Neural cell (in vitro differentiated cells): ENCODE measurements around the gene CCDC69. TPM values are rescaled to one million over a fixed set of nuclear protein-coding genes. Genes with fewer than 3 reads are reported as not detected.

Experiments used
- H2AFZ ChIP-seq: fragments of 200-600, 300-800 bp; sonication (generic), shearing (Covaris generic); 2 replicates; pipeline ENCODE4 v1.6.0; 2014; ENCODE audit warnings: low read depth, mild to moderate bottlenecking, antibody characterized with exemption, low read length, moderate library complexity
- H3F3A ChIP-seq: fragments of 200-600 bp; shearing (Covaris generic); 2 replicates; pipeline ENCODE4 v1.6.1; 2016; ENCODE audit warnings: mild to moderate bottlenecking, moderate library complexity, mixed read lengths, antibody characterized with exemption, low read length; ENCODE audit not compliant: insufficient read depth, poor library complexity, severe bottlenecking
- H3K27ac ChIP-seq: fragments of 200-600, 300-800 bp; sonication (generic), shearing (Covaris generic); 2 replicates; pipeline ENCODE4 v1.5.1; 2014; ENCODE audit warnings: mild to moderate bottlenecking, low read length, moderate library complexity
- H3K27me3 ChIP-seq: fragments of 300-800, 200-600 bp; sonication (generic), shearing (Covaris generic); 2 replicates; pipeline ENCODE4 v1.6.0; 2014; ENCODE audit warnings: mild to moderate bottlenecking, low read depth, low read length, moderate library complexity; ENCODE audit not compliant: insufficient read depth
- H3K36me3 ChIP-seq: fragments of 300-800, 200-600 bp; sonication (generic), shearing (Covaris generic); 2 replicates; pipeline ENCODE4 v1.5.1; 2014; ENCODE audit warnings: mild to moderate bottlenecking, antibody characterized with exemption, low read length, moderate library complexity; ENCODE audit not compliant: insufficient read depth
- H3K4me2 ChIP-seq: fragments of 300-800, 200-600 bp; sonication (generic), shearing (Covaris generic); 2 replicates; pipeline ENCODE4 v1.6.0; 2014; ENCODE audit warnings: mild to moderate bottlenecking, low read length
- H3K4me3 ChIP-seq: fragments of 300-800, 200-600 bp; sonication (generic), shearing (Covaris generic); 2 replicates; pipeline ENCODE4 v1.5.1; 2014; ENCODE audit warnings: mild to moderate bottlenecking, low read length, moderate library complexity
- H3K79me2 ChIP-seq: fragments of 200-600 bp; shearing (Covaris generic); replicated peaks from 2 replicates; pipeline ENCODE4 v1.6.0; 2014; ENCODE audit warnings: mild to moderate bottlenecking, low read length, moderate library complexity; ENCODE audit not compliant: insufficient read depth
- H3K9ac ChIP-seq: fragments of 300-800, 200-600 bp; sonication (generic), shearing (Covaris generic); 2 replicates; pipeline ENCODE4 v1.6.1; 2016; ENCODE audit warnings: mild to moderate bottlenecking, low read length, mixed read lengths
- H3K9me2 ChIP-seq: fragments of 200-600 bp; shearing (Covaris generic); 2 replicates; pipeline ENCODE4 v1.6.1; 2016; ENCODE audit warnings: mild to moderate bottlenecking, low read length, mixed read lengths; ENCODE audit not compliant: insufficient read depth
- H3K9me3 ChIP-seq: fragments of 200-600, 300-800 bp; sonication (generic), shearing (Covaris generic); 2 replicates; pipeline ENCODE4 v1.6.1; 2016; ENCODE audit warnings: mild to moderate bottlenecking, mixed run types, low read length, moderate library complexity, mixed read lengths
- H4K20me1 ChIP-seq: fragments of 200-600 bp; shearing (Covaris generic); 2 replicates; pipeline ENCODE4 v1.6.1; 2016; ENCODE audit warnings: mild to moderate bottlenecking, mixed run types; ENCODE audit not compliant: insufficient read depth
- CTCF ChIP-seq: fragments of 450-650 bp; IDR thresholded peaks from 2 replicates; pipeline ENCODE4 v1.5.1; 2014; ENCODE audit warnings: antibody characterized with exemption, mild to moderate bottlenecking, moderate library complexity; ENCODE audit not compliant: poor library complexity, severe bottlenecking
- EP300 ChIP-seq: fragments of 450-650 bp; conservative IDR thresholded peaks from 2 replicates; pipeline ENCODE4 v1.6.1; 2014; ENCODE audit warnings: antibody characterized with exemption, mild to moderate bottlenecking, moderate library complexity; ENCODE audit not compliant: poor library complexity, severe bottlenecking
- EZH2 ChIP-seq: fragments of 200-600, 300-800 bp; shearing (Covaris generic), sonication (generic); IDR thresholded peaks from 2 replicates; pipeline ENCODE4 v1.6.1; 2014; ENCODE audit warnings: antibody characterized with exemption, low read length, borderline replicate concordance, mild to moderate bottlenecking; ENCODE audit not compliant: insufficient read depth, poor library complexity, severe bottlenecking
- MXI1 ChIP-seq: fragments of 450-650 bp; conservative IDR thresholded peaks from 2 replicates; pipeline ENCODE4 v1.6.1; 2014; ENCODE audit warnings: antibody characterized with exemption, mild to moderate bottlenecking; ENCODE audit not compliant: poor library complexity, severe bottlenecking
- POLR2AphosphoS5 ChIP-seq: IDR thresholded peaks from 2 replicates; pipeline ENCODE4 v1.6.1; 2012
- RAD21 ChIP-seq: fragments of 450-650 bp; conservative IDR thresholded peaks from 2 replicates; pipeline ENCODE4 v1.6.1; 2014; ENCODE audit warnings: antibody characterized with exemption, mild to moderate bottlenecking, moderate library complexity
- REST ChIP-seq: IDR thresholded peaks from 2 replicates; pipeline ENCODE4 v1.6.1; 2012; ENCODE audit warnings: borderline replicate concordance
- SMC3 ChIP-seq: fragments of 450-650 bp; conservative IDR thresholded peaks from 2 replicates; pipeline ENCODE4 v1.6.1; 2014; ENCODE audit warnings: antibody characterized with exemption, mild to moderate bottlenecking, moderate library complexity; ENCODE audit not compliant: poor library complexity
- TAF1 ChIP-seq: IDR thresholded peaks from 2 replicates; pipeline ENCODE4 v1.6.1; 2012; ENCODE audit warnings: low read depth
- polyA plus RNA-seq: library from polyadenylated mRNA; depleted of rRNA; stranded (reverse); fragments of >200 nt; gene quantifications from 2 replicates; pipeline ENCODE4 v1.2.3, GENCODE V29; 2014

The CCDC69 gene
- polyA plus RNA-seq, 1 donor from 2014 or later = not detected

DNA sequence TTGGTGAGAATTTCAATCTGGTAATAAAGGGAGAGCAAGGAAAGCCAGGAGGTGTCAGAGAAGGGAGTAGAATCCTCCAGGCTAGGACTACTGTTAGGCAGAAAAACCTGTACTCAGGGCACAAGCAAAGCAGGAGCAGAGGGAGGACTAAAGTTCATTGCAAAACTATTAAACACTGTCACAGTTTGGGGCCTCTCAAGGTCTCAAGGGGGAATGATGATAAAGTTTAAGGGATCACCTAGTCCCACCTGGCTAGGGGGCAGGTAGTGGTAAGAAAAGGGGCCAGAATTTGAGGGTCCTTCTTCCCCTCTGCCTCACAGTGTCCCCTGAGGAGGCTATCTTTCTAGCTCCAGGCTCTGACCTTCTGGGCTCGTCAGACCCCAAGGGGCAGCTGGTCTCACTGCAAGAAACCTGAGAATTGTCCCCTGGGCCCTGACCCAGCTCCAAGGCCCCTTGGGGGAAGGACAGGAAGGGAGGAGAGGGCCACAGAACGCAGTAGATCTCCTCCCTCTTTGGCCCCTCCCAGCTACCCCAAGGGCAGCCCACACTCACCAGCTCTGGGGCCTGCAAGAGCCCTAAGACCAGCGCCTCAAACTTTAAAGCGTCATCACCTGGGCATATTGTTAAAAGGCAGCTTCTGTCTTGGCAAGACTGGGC lies 974 bp downstream of the CCDC69 start:
- Histone ChIP-seq H3K9me2 (no peaks in the 10 kb centered on the region), H3K36me3 (no peaks in the 10 kb centered on the region), H3K4me2 (no peak overlapping the region), H3K4me3 (peak overlapping the region; percentile 76), H3K9me3 (no peaks in the 10 kb centered on the region), H3F3A (no peaks in the 10 kb centered on the region), H3K9ac (no peak overlapping the region), H3K79me2 (no peaks in the 10 kb centered on the region), H2AFZ (no peak overlapping the region), H4K20me1 (no peaks in the 10 kb centered on the region), H3K27me3 (peaks cover 17% of the 10 kb centered on the region), H3K27ac (no peak overlapping the region)
- no peak for TF ChIP-seq MXI1
- TF ChIP-seq SMC3 = no peak
- TF ChIP-seq POLR2AphosphoS5 = no peak
- TF ChIP-seq RAD21 = no peak
- TF ChIP-seq REST = no peak
- TF ChIP-seq CTCF = no peak
- TF ChIP-seq TAF1 = no peak
- TF ChIP-seq EP300 = no peak
- TF ChIP-seq EZH2 = no peak

GRCh38 chr5:151222054-151222789 lies 1.7 kb downstream of the CCDC69 start:
- H3K36me3 ChIP-seq = no peaks in the 10 kb centered on the region
- H3K4me3 ChIP-seq = no peak overlapping the region
- H3K79me2 ChIP-seq = no peaks in the 10 kb centered on the region
- peaks cover 17% of the 10 kb centered on the region for H3K27me3 ChIP-seq
- H3F3A ChIP-seq = no peaks in the 10 kb centered on the region
- TF ChIP-seq MXI1 = no peak
- no peak for TF ChIP-seq CTCF
- TF ChIP-seq SMC3 = no peak
- no peak for TF ChIP-seq EP300
- TF ChIP-seq POLR2AphosphoS5 = no peak
- no peak for TF ChIP-seq EZH2
- no peak for TF ChIP-seq RAD21
- TF ChIP-seq REST = no peak
- no peak for TF ChIP-seq TAF1
- H3K27ac ChIP-seq = no peak overlapping the region
- H3K9me2 ChIP-seq = no peaks in the 10 kb centered on the region
- no peak overlapping the region for H2AFZ ChIP-seq
- H4K20me1 ChIP-seq = no peaks in the 10 kb centered on the region
- H3K9ac ChIP-seq = no peak overlapping the region
- H3K9me3 ChIP-seq = no peaks in the 10 kb centered on the region
- H3K4me2 ChIP-seq = no peak overlapping the region
